Ishikawa (cell line): ENCODE results near the gene RIIAD1.

Experiments
- CREB1 ChIP-seq: IDR thresholded peaks from 2 replicates; pipeline ENCODE4 v1.6.1; 2012; ENCODE audit warnings: low read depth
- TEAD4 ChIP-seq: IDR thresholded peaks from 2 replicates; pipeline ENCODE4 v1.6.1; 2012

- TF ChIP-seq TEAD4 = no peak
- no peak for TF ChIP-seq CREB1
These were observed 40.9 kb upstream of the RIIAD1 start for GRCh38 chr1:151680391-151680790.
